ENCODE results near the gene YWHAB. TPM values are rescaled to one million over a fixed set of nuclear protein-coding genes. Genes with fewer than 3 reads are reported as not detected.
A peak's percentile ranks its signal among the peaks of the same experiment; 100 is the strongest.

YWHAB gene
- total and polyA plus RNA-seq, 2 of the 4 experiments (the other 2 are of a cell fraction): 78.0 to 102 TPM

DNA sequence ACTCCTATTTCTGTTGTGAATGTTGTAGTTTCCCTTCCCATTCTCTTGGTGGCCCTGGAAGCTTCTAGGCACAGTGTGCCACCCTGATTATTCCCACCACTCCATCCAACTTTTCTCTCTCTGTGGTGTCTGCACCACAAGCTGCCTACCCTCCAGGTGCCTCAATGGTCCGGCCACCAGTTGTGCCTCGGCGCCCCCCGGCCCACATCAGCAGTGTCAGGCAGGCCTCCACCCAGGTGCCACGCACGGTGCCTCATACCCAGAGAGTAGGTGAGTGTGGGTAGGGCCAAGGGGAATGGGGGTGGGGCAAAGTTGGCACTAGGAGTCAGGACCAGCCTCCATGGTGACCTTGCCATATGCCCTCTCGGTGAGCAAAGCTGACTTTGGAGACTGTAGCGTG lies 47.4 kb downstream of the YWHAB start:
- Histone ChIP-seq H2BK5ac (ENCODE audit: low read depth, low read length, poor library complexity, severe bottlenecking) (no peak overlapping the region), H4K5ac (ENCODE audit: low read depth, low read length) (no peak overlapping the region), H3K9me1 (ENCODE audit: insufficient read depth, low read length) (peaks cover 3% of the 10 kb centered on the region; the same call in 1 of the 2 replicates), H3K27me3 (ENCODE audit: control insufficient read depth, insufficient read depth, low read length) (no peaks in the 10 kb centered on the region), H2AK9ac (replicated peaks; ENCODE audit: low read depth, low read length, poor library complexity) (no peak overlapping the region), H2BK15ac (ENCODE audit: low read depth, low read length) (no peak overlapping the region), H3K36me3 (ENCODE audit: control insufficient read depth, insufficient read depth, low read length) (peaks cover 43% of the 10 kb centered on the region), H2BK120ac (ENCODE audit: low read depth, low read length) (no peak overlapping the region), H3K9ac (ENCODE audit: low read depth, low read length) (no peak overlapping the region), H3K4me3 (ENCODE audit: insufficient read depth, low read depth, low read length) (no peak overlapping the region), H3K4ac (ENCODE audit: low read depth, low read length) (no peak overlapping the region), H3K14ac (replicated peaks; ENCODE audit: low read depth, low read length) (no peak overlapping the region), H4K8ac (ENCODE audit: low read depth in 2 of 2, low read length in 2 of 2) (no peak overlapping the region), H2AFZ (replicated peaks; ENCODE audit: low read length, poor library complexity) (peak overlapping the region; percentile 24), H3K4me1 (ENCODE audit: control insufficient read depth, insufficient read depth, low read length) (no peaks in the 10 kb centered on the region), H3K18ac (ENCODE audit: low read depth, low read length) (no peak overlapping the region), H2AK5ac (ENCODE audit: low read depth, low read length) (no peak overlapping the region), H3K9me3 (ENCODE audit: control insufficient read depth, insufficient read depth, low read length) (no peaks in the 10 kb centered on the region), H3K4me2 (ENCODE audit: low read depth, low read length) (no peak overlapping the region), H4K20me1 (ENCODE audit: insufficient read depth, low read length) (no peaks in the 10 kb centered on the region), H3K56ac (ENCODE audit: extremely low read depth, insufficient read depth, low read length) (no peak overlapping the region), H3K27ac (ENCODE audit: insufficient read depth, low read length) (no peak overlapping the region), H2BK20ac (ENCODE audit: low read depth, low read length) (no peak overlapping the region), H3K23ac (ENCODE audit: low read depth, low read length) (no peak overlapping the region), H4K91ac (ENCODE audit: insufficient read depth, low read depth, low read length) (no peak overlapping the region), H3K79me1 (ENCODE audit: low read depth in 1 of 2, low read length in 2 of 2) (no peaks in the 10 kb centered on the region)
- intact Hi-C loops (cut with micrococcal nuclease) (no loop called here), in situ Hi-C loops (cut with MboI; ENCODE audit: low sequenced_read_pairs) (no loop called here), dilution Hi-C loops (cut with HindIII; ENCODE audit: low sequenced_read_pairs, unreplicated experiment) (no loop called here)
- no peak for ATAC-seq (ENCODE audit: low read depth)
- CTCF ChIA-PET: no interaction called here
- POLR2A ChIA-PET (ENCODE audit: unreplicated experiment): no interaction called here
- WGBS, 2 experiments (ENCODE audit: extremely low coverage in 2 of 2, insufficient read length in 1 of 2): no CpG with 5 or more reads among the region's 8 CpGs
- TF ChIP-seq RAD21 (IDR thresholded peaks at IDR 0.05; ENCODE audit: low read length) (no peak), CHD1 (IDR thresholded peaks at IDR 0.05; ENCODE audit: low read depth, low read length) (no peak), MAZ (IDR thresholded peaks at IDR 0.05; ENCODE audit: borderline replicate concordance, low read depth, low read length) (no peak), CEBPB (IDR thresholded peaks at IDR 0.05; ENCODE audit: low read depth, low read length) (no peak), POLR2A (IDR thresholded peaks at IDR 0.05; ENCODE audit: low read depth, low read length) (no peak), RCOR1 (IDR thresholded peaks at IDR 0.05; ENCODE audit: insufficient replicate concordance, low read length) (no peak), MXI1 (IDR thresholded peaks at IDR 0.05; ENCODE audit: borderline replicate concordance, low read depth, low read length) (no peak), FOS (IDR thresholded peaks at IDR 0.05; ENCODE audit: low read depth, low read length) (no peak), NFE2L2 (IDR thresholded peaks at IDR 0.05; ENCODE audit: low read depth, low read length) (no peak), BHLHE40 (IDR thresholded peaks at IDR 0.05; ENCODE audit: low read depth, low read length) (no peak), MAFK (IDR thresholded peaks at IDR 0.05; ENCODE audit: low read depth, low read length) (no peak), RFX5 (IDR thresholded peaks at IDR 0.05; ENCODE audit: low read depth, low read length) (no peak), SMC3 (IDR thresholded peaks at IDR 0.05; ENCODE audit: low read depth, low read length) (no peak)
- TF ChIP-seq, protein P1, sequence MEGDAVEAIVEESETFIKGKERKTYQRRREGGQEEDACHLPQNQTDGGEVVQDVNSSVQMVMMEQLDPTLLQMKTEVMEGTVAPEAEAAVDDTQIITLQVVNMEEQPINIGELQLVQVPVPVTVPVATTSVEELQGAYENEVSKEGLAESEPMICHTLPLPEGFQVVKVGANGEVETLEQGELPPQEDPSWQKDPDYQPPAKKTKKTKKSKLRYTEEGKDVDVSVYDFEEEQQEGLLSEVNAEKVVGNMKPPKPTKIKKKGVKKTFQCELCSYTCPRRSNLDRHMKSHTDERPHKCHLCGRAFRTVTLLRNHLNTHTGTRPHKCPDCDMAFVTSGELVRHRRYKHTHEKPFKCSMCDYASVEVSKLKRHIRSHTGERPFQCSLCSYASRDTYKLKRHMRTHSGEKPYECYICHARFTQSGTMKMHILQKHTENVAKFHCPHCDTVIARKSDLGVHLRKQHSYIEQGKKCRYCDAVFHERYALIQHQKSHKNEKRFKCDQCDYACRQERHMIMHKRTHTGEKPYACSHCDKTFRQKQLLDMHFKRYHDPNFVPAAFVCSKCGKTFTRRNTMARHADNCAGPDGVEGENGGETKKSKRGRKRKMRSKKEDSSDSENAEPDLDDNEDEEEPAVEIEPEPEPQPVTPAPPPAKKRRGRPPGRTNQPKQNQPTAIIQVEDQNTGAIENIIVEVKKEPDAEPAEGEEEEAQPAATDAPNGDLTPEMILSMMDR (conservative IDR thresholded peaks at IDR 0.05; ENCODE audit: low read depth, low read length): no peak
- TF ChIP-seq, protein P2, sequence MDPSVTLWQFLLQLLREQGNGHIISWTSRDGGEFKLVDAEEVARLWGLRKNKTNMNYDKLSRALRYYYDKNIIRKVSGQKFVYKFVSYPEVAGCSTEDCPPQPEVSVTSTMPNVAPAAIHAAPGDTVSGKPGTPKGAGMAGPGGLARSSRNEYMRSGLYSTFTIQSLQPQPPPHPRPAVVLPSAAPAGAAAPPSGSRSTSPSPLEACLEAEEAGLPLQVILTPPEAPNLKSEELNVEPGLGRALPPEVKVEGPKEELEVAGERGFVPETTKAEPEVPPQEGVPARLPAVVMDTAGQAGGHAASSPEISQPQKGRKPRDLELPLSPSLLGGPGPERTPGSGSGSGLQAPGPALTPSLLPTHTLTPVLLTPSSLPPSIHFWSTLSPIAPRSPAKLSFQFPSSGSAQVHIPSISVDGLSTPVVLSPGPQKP (IDR thresholded peaks at IDR 0.05; ENCODE audit: borderline replicate concordance, low read depth, low read length): no peak
- BruUV-seq (replicated peaks): no TSS peak
- DNase-seq: no peak

Data from IMR-90 (cell line).